Measurements from ENCODE around the gene MGRN1.

Gene MGRN1

DNA sequence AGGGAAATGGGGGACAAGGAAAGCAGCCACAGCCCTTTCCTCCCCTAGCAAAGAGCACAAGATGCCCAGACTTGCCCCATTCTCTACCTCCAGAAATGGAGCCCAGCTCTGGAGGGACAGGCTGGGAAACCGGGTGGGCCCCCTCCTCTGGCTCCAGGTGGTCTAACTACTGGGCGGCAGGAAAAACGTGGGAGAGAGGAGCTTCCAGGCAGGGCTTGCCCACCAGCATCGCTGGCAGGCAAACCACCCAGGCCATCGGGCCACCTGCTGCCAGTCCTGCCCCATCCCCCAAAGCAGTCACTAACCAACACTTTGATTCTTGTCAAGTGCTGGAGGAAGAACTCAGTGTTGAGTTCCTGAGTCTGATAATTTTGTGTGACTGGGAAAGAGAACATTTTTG lies 93.8 kb downstream of the MGRN1 start:
- TF ChIP-seq POLR2AphosphoS5 (IDR thresholded peaks at IDR 0.05; ENCODE audit: borderline replicate concordance, low read depth, low read length): no peak
- no peak for TF ChIP-seq EZH2 (IDR thresholded peaks at IDR 0.05)
- no peak for TF ChIP-seq FOXP2 (optimal IDR thresholded peaks at IDR 0.05; ENCODE audit: control extremely low read depth, extremely low read length, insufficient read depth)
- Histone ChIP-seq H3K9me3 (ENCODE audit: low read depth, low read length) (no peaks in the 10 kb centered on the region), H3K4me3 (no peak overlapping the region), H3K9ac (ENCODE audit: insufficient read length) (no peak overlapping the region), H3K27ac (no peak overlapping the region), H3K36me3 (ENCODE audit: insufficient read depth, low read length) (peaks cover 7% of the 10 kb centered on the region; the same call in 1 of the 2 replicates)
- DNase-seq (ENCODE audit: low read depth, low spot score): no peak

DNA sequence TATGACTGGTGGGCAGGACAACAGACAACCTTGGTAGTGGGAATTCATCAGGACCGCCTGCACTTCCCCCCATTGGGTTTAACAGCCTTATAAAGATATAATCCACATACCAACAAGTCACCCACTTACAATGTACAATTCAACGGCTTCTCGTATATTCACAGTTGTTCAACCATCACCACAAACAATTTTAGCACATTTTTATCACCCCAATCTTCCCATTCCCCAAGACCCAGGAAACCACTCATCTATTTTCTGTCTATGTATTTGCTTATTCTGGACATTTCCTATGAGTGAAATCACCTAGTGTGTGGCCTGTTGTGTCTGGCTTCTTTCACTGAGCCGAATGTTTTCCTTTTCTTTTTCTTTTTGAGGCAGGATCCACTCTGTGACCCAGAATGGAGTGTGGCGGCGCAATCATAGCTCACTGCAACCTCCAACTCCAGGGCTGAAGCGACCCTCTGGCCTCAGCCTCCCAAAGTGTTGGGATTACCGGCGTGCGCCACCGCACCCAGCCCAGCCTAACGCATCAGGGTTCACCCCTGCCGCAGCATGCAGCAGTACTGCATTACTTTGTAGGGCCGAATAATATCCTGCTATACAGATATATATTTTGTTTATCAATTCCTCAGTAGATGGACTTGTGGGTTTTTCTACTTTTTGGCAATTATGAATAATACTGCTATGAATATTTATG lies 98.6 kb downstream of the MGRN1 start:
- Histone ChIP-seq H3K4me3 (no peak overlapping the region), H3K36me3 (ENCODE audit: insufficient read depth, low read length) (peaks cover 4% of the 10 kb centered on the region; the same call in 1 of the 2 replicates), H3K9ac (ENCODE audit: insufficient read length) (no peak overlapping the region), H3K27ac (no peak overlapping the region), H3K9me3 (ENCODE audit: low read depth, low read length) (no peaks in the 10 kb centered on the region)
- DNase-seq (ENCODE audit: low read depth, low spot score): no peak
- TF ChIP-seq EZH2 (IDR thresholded peaks at IDR 0.05) (no peak), FOXP2 (optimal IDR thresholded peaks at IDR 0.05; ENCODE audit: control extremely low read depth, extremely low read length, insufficient read depth) (no peak), POLR2AphosphoS5 (IDR thresholded peaks at IDR 0.05; ENCODE audit: borderline replicate concordance, low read depth, low read length) (no peak)

DNA sequence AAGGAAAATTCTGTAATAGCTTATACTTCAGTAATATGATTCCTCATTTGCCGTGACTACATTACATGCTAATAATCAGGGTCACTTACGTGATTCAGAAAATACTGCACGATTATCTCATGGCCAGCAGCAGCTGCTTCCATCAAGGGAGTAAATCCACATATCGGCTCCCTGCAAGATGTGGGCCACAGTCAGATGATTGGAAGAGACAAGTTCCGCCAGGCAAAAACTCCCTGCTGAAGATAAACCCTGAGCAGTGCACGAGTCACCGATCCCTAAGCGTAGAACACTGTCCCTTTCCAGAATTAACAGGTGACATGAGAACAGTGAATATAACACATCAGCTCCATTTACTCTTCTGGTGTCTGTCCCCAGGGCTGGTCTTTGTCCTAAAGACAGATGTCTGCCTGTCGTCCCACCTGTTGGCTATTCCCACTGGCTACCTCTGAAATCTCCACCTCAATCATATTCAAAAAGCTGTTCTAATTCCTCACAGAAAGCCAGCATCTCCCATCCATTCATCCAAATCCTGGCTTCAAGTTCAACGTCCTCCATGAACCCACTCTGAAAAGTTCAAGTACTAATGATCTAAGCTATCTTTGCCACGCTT lies 100.1 kb downstream of the MGRN1 start:
- TF ChIP-seq FOXP2 (optimal IDR thresholded peaks at IDR 0.05; ENCODE audit: control extremely low read depth, extremely low read length, insufficient read depth) (no peak), POLR2AphosphoS5 (IDR thresholded peaks at IDR 0.05; ENCODE audit: borderline replicate concordance, low read depth, low read length) (no peak), EZH2 (IDR thresholded peaks at IDR 0.05) (no peak)
- Histone ChIP-seq H3K36me3 (ENCODE audit: insufficient read depth, low read length) (peaks cover 11% of the 10 kb centered on the region; the same call in 1 of the 2 replicates), H3K4me3 (no peak overlapping the region), H3K27ac (no peak overlapping the region), H3K9me3 (ENCODE audit: low read depth, low read length) (no peaks in the 10 kb centered on the region), H3K9ac (ENCODE audit: insufficient read length) (no peak overlapping the region)
- DNase-seq (ENCODE audit: low read depth, low spot score): no peak

DNA sequence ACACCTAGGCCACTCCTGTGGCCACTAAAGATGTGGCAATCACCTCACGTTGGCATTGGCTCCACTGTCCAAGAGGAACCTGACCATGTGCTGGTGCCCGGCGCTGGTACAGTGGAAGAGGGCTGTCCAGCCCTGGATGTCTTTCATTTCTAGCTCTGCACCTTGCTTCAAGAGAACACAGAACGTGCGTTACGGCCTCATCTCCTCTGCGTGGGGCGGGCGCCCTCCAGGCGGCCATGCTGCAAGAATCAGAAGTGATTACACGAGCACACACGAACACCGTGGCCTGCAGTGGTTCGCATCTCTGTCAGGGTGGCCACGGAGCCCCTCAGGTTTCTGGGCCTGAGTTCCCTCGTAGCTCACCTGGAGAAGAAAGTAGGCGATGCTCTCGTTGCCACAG lies 102.0 kb downstream of the MGRN1 start:
- no peak overlapping the region for H3K4me3 ChIP-seq
- H3K9ac ChIP-seq (ENCODE audit: insufficient read length): no peak overlapping the region
- H3K9me3 ChIP-seq (ENCODE audit: low read depth, low read length): no peaks in the 10 kb centered on the region
- no peak for TF ChIP-seq EZH2 (IDR thresholded peaks at IDR 0.05)
- no peak for TF ChIP-seq POLR2AphosphoS5 (IDR thresholded peaks at IDR 0.05; ENCODE audit: borderline replicate concordance, low read depth, low read length)
- no peak for TF ChIP-seq FOXP2 (optimal IDR thresholded peaks at IDR 0.05; ENCODE audit: control extremely low read depth, extremely low read length, insufficient read depth)
- H3K27ac ChIP-seq: no peak overlapping the region
- DNase-seq (ENCODE audit: low read depth, low spot score): no peak
- peaks cover 11% of the 10 kb centered on the region; the same call in 1 of the 2 replicates for H3K36me3 ChIP-seq (ENCODE audit: insufficient read depth, low read length)

DNA sequence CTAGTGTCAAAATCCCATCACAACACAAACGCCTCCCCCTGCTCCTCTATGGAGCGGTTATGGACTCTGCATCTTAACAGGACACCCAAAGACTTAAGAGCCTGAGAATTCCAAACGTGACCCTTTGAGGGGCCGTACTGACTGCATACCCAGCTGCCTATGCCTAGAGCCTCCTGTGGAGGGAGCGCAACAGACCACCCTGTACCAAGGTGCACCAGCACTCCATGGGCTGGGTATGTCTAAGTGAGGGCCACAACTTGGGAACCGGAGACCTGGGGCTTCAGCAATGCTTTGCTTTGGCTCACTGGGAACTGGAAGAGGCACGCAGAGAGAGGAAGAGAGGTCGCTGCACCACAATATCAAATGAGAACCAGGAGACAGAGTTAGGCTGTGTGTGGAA lies 104.0 kb downstream of the MGRN1 start:
- H3K9ac ChIP-seq (ENCODE audit: insufficient read length): no peak overlapping the region
- H3K27ac ChIP-seq: no peak overlapping the region
- TF ChIP-seq POLR2AphosphoS5 (IDR thresholded peaks at IDR 0.05; ENCODE audit: borderline replicate concordance, low read depth, low read length): no peak
- no peak for TF ChIP-seq EZH2 (IDR thresholded peaks at IDR 0.05)
- TF ChIP-seq FOXP2 (optimal IDR thresholded peaks at IDR 0.05; ENCODE audit: control extremely low read depth, extremely low read length, insufficient read depth): no peak
- H3K36me3 ChIP-seq (ENCODE audit: insufficient read depth, low read length): peaks cover 11% of the 10 kb centered on the region; the same call in 1 of the 2 replicates
- no peaks in the 10 kb centered on the region for H3K9me3 ChIP-seq (ENCODE audit: low read depth, low read length)
- no peak overlapping the region for H3K4me3 ChIP-seq
- DNase-seq (ENCODE audit: low read depth, low spot score): no peak

DNA sequence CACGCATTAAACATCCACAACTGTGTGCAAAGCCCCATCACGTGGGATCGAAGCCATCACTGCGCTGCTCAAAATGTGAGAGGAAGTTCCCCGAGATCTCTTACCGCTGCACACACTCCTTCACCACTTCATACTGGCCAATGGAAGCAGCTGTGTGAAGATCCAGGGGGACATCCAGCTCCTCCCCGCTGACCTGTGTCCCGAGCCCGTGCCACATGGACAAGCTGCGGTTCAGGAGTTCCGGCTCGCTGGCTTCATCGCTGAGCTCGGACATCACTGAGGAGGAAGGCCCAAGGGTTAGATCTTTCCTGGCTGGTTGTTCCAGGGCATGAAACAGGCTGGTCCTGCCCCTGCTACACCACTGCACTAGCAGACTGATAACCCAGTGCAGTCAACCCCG lies 105.2 kb downstream of the MGRN1 start:
- H3K9me3 ChIP-seq (ENCODE audit: low read depth, low read length): no peaks in the 10 kb centered on the region
- no peak for DNase-seq (ENCODE audit: low read depth, low spot score)
- H3K9ac ChIP-seq (ENCODE audit: insufficient read length): no peak overlapping the region
- no peak overlapping the region for H3K4me3 ChIP-seq
- H3K27ac ChIP-seq: no peak overlapping the region
- TF ChIP-seq EZH2 (IDR thresholded peaks at IDR 0.05): no peak
- no peak for TF ChIP-seq FOXP2 (optimal IDR thresholded peaks at IDR 0.05; ENCODE audit: control extremely low read depth, extremely low read length, insufficient read depth)
- no peak for TF ChIP-seq POLR2AphosphoS5 (IDR thresholded peaks at IDR 0.05; ENCODE audit: borderline replicate concordance, low read depth, low read length)
- H3K36me3 ChIP-seq (ENCODE audit: insufficient read depth, low read length): peaks cover 11% of the 10 kb centered on the region; the same call in 1 of the 2 replicates

DNA sequence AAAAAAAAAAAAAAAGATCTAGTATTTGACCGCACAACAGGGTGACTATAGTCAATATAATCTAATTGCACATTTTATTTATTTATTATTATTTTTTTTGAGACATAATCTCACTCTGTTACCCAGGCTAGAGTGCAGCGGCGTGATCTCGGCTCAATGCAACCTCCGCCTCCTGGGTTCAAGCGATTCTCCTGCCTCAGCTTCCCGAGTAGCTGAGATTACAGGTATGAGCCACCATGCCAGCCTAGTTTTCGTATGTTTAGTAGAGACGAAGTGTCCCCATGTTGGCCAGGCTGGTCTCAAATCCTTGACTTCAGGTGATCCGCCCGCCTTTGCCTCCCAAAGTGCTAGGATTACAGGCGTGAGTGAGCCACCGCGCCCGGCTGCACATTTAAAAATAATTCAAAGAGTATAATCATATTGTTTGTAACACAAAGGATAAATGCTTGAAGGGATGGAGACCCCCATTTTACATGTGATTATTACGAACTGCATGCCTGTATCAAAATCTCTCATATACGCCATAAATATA lies 108.7 kb downstream of the MGRN1 start:
- Histone ChIP-seq H3K36me3 (ENCODE audit: insufficient read depth, low read length) (peaks cover 6% of the 10 kb centered on the region; the same call in 1 of the 2 replicates), H3K4me3 (peak overlapping the region; percentile 93), H3K9me3 (ENCODE audit: low read depth, low read length) (no peaks in the 10 kb centered on the region), H3K9ac (ENCODE audit: insufficient read length) (peak overlapping the region; percentile 92), H3K27ac (no peak overlapping the region)
- TF ChIP-seq POLR2AphosphoS5 (IDR thresholded peaks at IDR 0.05; ENCODE audit: borderline replicate concordance, low read depth, low read length) (no peak), EZH2 (IDR thresholded peaks at IDR 0.05) (no peak), FOXP2 (optimal IDR thresholded peaks at IDR 0.05; ENCODE audit: control extremely low read depth, extremely low read length, insufficient read depth) (no peak)
- no peak for DNase-seq (ENCODE audit: low read depth, low spot score)

DNA sequence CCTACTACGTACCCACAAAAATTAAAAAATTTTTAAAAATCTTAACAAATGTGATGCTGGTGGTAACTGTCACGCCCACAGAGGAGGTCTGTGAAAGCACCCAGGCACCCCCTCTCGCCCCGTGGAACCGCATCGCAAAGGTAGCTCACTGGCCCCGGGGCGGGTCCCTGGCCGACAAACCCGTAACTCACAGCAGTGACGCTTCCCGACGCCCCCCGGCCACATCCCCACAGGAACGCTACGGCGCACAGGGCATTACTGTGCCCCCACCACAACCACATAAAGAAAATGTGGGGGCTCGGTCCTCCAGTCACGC lies 109.1 kb downstream of the MGRN1 start:
- no peaks in the 10 kb centered on the region for H3K9me3 ChIP-seq (ENCODE audit: low read depth, low read length)
- peak overlapping the region; percentile 93 for H3K4me3 ChIP-seq
- H3K36me3 ChIP-seq (ENCODE audit: insufficient read depth, low read length): peaks cover 3% of the 10 kb centered on the region; the same call in 1 of the 2 replicates
- DNase-seq (ENCODE audit: low read depth, low spot score): no peak
- H3K27ac ChIP-seq: peak overlapping the region; percentile 78
- H3K9ac ChIP-seq (ENCODE audit: insufficient read length): peak overlapping the region; percentile 92
- no peak for TF ChIP-seq EZH2 (IDR thresholded peaks at IDR 0.05)
- TF ChIP-seq POLR2AphosphoS5 (IDR thresholded peaks at IDR 0.05; ENCODE audit: borderline replicate concordance, low read depth, low read length): no peak
- TF ChIP-seq FOXP2 (optimal IDR thresholded peaks at IDR 0.05; ENCODE audit: control extremely low read depth, extremely low read length, insufficient read depth): no peak
